CD4-positive, alpha-beta T cell (primary cell): ENCODE results near the gene STMND1. TPM values are rescaled to one million over a fixed set of nuclear protein-coding genes. Genes with fewer than 3 reads are reported as not detected.

Experiments used
- ATAC-seq: fragments of 200-7000 bp; cut with Tn5 transposase; one replicate; pipeline ENCODE4 v1.10.0; 2022; ENCODE audit warnings: mild to moderate bottlenecking; ENCODE audit not compliant: poor library complexity
- CTCF ChIA-PET: fragments of 350-600 bp; sonication (Branson Sonifier 250); formaldehyde crosslinking; loops from one replicate; lab custom pipeline; 2021; ENCODE audit warnings: antibody characterized with exemption, inconsistent platforms; lab: Charles Lee
- POLR2A ChIA-PET: fragments of 350-600 bp; sonication (Branson Sonifier 250); formaldehyde crosslinking; loops from one replicate; lab custom pipeline; 2021; ENCODE audit warnings: antibody characterized with exemption, inconsistent platforms; lab: Charles Lee
- DNase-seq, 14 experiments: peaks; one replicate each; pipeline ENCODE4 v3.0.0-alpha.2; 2013 to 2020; ENCODE audit warnings: mixed read lengths in 2 of 14
- H3K27ac ChIP-seq, 2 donors: one replicate each; pipeline versions ENCODE4 v1.5.1 to v1.7.0; 2013; ENCODE audit warnings: low read length in 2 of 2, low read depth in 1 of 2, mild to moderate bottlenecking in 1 of 2
- H3K27me3 ChIP-seq, 2 experiments: 1 replicate in 1 of 2; 2 replicates in 1 of 2; pipeline versions ENCODE4 v1.6.1 to v1.7.0; 2013; ENCODE audit warnings: low read length in 2 of 2, control low read depth in 1 of 2, mild to moderate bottlenecking in 1 of 2, moderate library complexity in 1 of 2; ENCODE audit not compliant: insufficient read depth in 2 of 2, control insufficient read depth in 1 of 2
- H3K36me3 ChIP-seq: one replicate; pipeline ENCODE4 v1.6.1; 2013; ENCODE audit warnings: low read length, control low read depth; ENCODE audit not compliant: insufficient read depth
- H3K4me1 ChIP-seq: one replicate; pipeline ENCODE4 v1.6.1; 2013; ENCODE audit warnings: low read length, control low read depth; ENCODE audit not compliant: insufficient read depth
- H3K4me3 ChIP-seq: one replicate; pipeline ENCODE4 v1.5.1; 2013; ENCODE audit warnings: mild to moderate bottlenecking, low read length, moderate library complexity
- H3K9me3 ChIP-seq, 2 experiments: 1 replicate in 1 of 2; 2 replicates in 1 of 2; pipeline versions ENCODE4 v1.6.1 to v1.7.0; 2013; ENCODE audit warnings: low read length in 2 of 2, mild to moderate bottlenecking in 2 of 2, control low read depth in 1 of 2, moderate library complexity in 1 of 2; ENCODE audit not compliant: control insufficient read depth in 1 of 2, insufficient read depth in 1 of 2
- H3K27ac Mint-ChIP-seq: one replicate; pipeline ENCODE4 v1.8.0; 2020; ENCODE audit warnings: mixed read lengths
- H3K27me3 Mint-ChIP-seq: one replicate; pipeline ENCODE4 v1.8.0; 2021; ENCODE audit warnings: mixed read lengths
- H3K36me3 Mint-ChIP-seq: one replicate; pipeline ENCODE4 v1.8.0; 2021; ENCODE audit warnings: low read depth, mixed read lengths
- H3K4me1 Mint-ChIP-seq: one replicate; pipeline ENCODE4 v1.8.0; 2021; ENCODE audit warnings: low read depth, mixed read lengths
- H3K4me3 Mint-ChIP-seq: one replicate; pipeline ENCODE4 v1.8.0; 2020; ENCODE audit warnings: mild to moderate bottlenecking, mixed read lengths
- H3K9me3 Mint-ChIP-seq: one replicate; pipeline ENCODE4 v1.8.0; 2020; ENCODE audit warnings: mixed read lengths
- intact Hi-C, 2 experiments: fragments of 100-400 bp; cut with DNase I in 1 of 2; cut with micrococcal nuclease in 1 of 2; formaldehyde crosslinking; loops; one replicate each; pipeline versions ENCODE4 v1.15.1 to v1.9.0; 2023 to 2025; cut with DNase I, micrococcal nuclease
- total RNA-seq, 174 experiments: library from RNA in 2 of 174; stranded (reverse) in 2 of 174; gene quantifications; one replicate each; pipeline ENCODE4 v1.2.3 and lab custom pipeline; 2021 to 2026
- TF ChIP-seq, protein P1 (sequence below): fragments of 200-600 bp; IDR thresholded peaks from one replicate; pipeline ENCODE4 v1.8.0; 2022; ENCODE audit warnings: antibody characterized with exemption, mild to moderate bottlenecking

The STMND1 gene
- total RNA-seq, 2 experiments from 2014 or later = not detected

DNA sequence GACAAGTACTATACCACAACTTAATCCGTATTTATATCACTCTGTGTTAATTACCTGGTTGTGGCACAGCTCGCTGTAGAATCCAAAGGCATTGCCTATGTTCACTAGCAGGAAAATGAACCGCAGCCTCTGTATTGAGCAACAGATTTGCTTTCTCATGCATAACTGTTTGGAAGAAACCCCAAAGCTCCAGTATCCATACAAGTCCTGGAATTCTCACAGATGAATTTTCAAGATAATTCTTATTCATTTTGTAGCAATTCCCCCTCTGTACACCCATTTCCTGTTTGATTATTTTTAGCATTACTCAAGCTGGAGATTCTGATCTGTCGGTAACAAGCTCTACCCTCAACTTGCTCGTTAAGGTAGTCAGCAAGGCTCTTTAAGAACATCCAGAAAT, 63.5 kb downstream of the STMND1 start:
- no peaks in the 10 kb centered on the region for H3K9me3 ChIP-seq
- intact Hi-C loops = no loop called here
- ChIA-PET CTCF (no interaction called here), POLR2A (no interaction called here)
- H3K27me3 ChIP-seq = peaks cover 4% of the 10 kb centered on the region in 2 experiments
- ATAC-seq (no peak), DNase-seq (no peak)
- no peaks in the 10 kb centered on the region for H3K36me3 ChIP-seq
- Mint-ChIP-seq H3K27me3 (peaks cover 24% of the 10 kb centered on the region), H3K9me3 (no peaks in the 10 kb centered on the region), H3K36me3 (no peaks in the 10 kb centered on the region), H3K27ac (no peak overlapping the region), H3K4me3 (no peak overlapping the region), H3K4me1 (no peaks in the 10 kb centered on the region)
- no peaks in the 10 kb centered on the region for H3K4me1 ChIP-seq
- no peak overlapping the region for H3K27ac ChIP-seq
- TF ChIP-seq, protein P1, sequence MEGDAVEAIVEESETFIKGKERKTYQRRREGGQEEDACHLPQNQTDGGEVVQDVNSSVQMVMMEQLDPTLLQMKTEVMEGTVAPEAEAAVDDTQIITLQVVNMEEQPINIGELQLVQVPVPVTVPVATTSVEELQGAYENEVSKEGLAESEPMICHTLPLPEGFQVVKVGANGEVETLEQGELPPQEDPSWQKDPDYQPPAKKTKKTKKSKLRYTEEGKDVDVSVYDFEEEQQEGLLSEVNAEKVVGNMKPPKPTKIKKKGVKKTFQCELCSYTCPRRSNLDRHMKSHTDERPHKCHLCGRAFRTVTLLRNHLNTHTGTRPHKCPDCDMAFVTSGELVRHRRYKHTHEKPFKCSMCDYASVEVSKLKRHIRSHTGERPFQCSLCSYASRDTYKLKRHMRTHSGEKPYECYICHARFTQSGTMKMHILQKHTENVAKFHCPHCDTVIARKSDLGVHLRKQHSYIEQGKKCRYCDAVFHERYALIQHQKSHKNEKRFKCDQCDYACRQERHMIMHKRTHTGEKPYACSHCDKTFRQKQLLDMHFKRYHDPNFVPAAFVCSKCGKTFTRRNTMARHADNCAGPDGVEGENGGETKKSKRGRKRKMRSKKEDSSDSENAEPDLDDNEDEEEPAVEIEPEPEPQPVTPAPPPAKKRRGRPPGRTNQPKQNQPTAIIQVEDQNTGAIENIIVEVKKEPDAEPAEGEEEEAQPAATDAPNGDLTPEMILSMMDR = no peak
- no peak overlapping the region for H3K4me3 ChIP-seq

DNA sequence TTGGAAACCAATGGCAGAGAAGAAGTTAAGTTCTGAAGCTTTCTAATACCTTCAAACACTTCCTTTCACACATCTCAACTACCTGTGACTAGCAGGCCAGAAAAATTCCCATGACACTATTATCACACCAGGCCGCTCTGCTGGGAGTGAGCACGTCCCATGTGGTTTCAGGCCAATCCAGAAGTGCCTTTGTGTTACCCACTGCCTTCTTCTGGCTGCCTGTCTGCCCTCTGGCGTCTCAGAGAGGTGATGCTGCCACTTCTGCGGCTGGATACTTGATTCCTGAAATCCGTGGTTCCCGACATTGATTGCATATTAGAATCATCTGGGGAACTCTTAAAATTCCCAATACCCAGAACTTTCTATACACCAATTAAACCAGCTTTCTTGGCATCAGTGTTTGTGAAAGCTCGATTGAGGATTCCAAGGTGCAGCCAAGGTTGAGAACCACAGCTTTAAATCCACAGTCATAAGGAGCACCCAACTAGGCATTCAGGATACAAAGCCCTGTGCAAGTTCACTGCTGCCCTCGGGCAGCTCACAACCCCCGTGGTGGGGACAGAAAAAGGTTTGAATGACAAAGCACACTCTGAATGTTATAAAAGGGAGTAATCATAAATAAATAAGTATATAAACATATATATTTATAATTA, 65.6 kb downstream of the STMND1 start:
- H3K27me3 Mint-ChIP-seq = peaks cover 18% of the 10 kb centered on the region
- Histone ChIP-seq H3K36me3 (no peaks in the 10 kb centered on the region), H3K27ac (no peak overlapping the region), H3K9me3 (no peaks in the 10 kb centered on the region), H3K4me3 (no peak overlapping the region), H3K4me1 (no peaks in the 10 kb centered on the region), H3K27me3 (no peaks in the 10 kb centered on the region)
- DNase-seq (no peak), ATAC-seq (no peak)
- intact Hi-C loops = no loop called here
- no peak overlapping the region for H3K27ac Mint-ChIP-seq
- CTCF ChIA-PET = no interaction called here
- H3K4me3 Mint-ChIP-seq = no peak overlapping the region
- POLR2A ChIA-PET = no interaction called here
- H3K4me1 Mint-ChIP-seq = no peaks in the 10 kb centered on the region
- H3K36me3 Mint-ChIP-seq = no peaks in the 10 kb centered on the region
- H3K9me3 Mint-ChIP-seq = no peaks in the 10 kb centered on the region
- TF ChIP-seq, protein P1 = no peak

DNA sequence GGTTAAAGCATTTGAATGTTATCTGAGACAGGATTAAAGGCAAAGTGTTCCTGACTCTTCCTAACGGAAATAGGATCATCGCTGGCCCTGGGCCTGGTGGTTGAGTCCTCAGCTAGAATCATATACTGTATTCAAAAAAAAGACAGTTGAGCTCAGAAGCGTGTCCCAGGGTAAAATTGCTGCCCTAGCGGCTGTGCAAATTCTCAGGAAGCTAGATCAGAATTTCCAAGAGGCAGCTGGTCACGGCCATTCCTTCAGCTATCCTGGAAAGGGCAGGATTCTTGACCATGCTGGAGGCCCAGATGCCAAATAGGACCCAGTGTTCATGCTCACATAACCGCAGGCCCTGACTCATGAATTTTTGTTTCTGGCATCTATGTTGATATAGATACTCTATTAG, 67.4 kb downstream of the STMND1 start:
- peaks cover 18% of the 10 kb centered on the region for H3K27me3 Mint-ChIP-seq
- intact Hi-C loops = no loop called here
- DNase-seq (no peak), ATAC-seq (no peak)
- H3K4me3 Mint-ChIP-seq = no peak overlapping the region
- H3K9me3 ChIP-seq = no peaks in the 10 kb centered on the region
- no peak overlapping the region for H3K4me3 ChIP-seq
- no peaks in the 10 kb centered on the region for H3K36me3 Mint-ChIP-seq
- CTCF ChIA-PET = interaction anchor here (0.6 kb wide), 1 partner anchor 481 kb away, joined by 3 read pairs; no protein-coding TSS in a partner anchor
- no peak overlapping the region for H3K27ac Mint-ChIP-seq
- H3K4me1 ChIP-seq = no peaks in the 10 kb centered on the region
- no peaks in the 10 kb centered on the region for H3K27me3 ChIP-seq
- H3K27ac ChIP-seq = no peak overlapping the region
- H3K36me3 ChIP-seq = no peaks in the 10 kb centered on the region
- POLR2A ChIA-PET = no interaction called here
- H3K4me1 Mint-ChIP-seq = no peaks in the 10 kb centered on the region
- no peaks in the 10 kb centered on the region for H3K9me3 Mint-ChIP-seq
- TF ChIP-seq, protein P1 = no peak
